HCT116 (cell line): ENCODE results near the gene TIE1.

Experiments used
- CTCF ChIP-seq, 3 experiments: fragments of 200-600 bp in 1 of 3; sonication (generic) in 1 of 3; IDR thresholded peaks in 2 of 3; conservative IDR thresholded peaks in 1 of 3; 2 replicates each; pipeline ENCODE4 v1.5.1; 2012 to 2017; ENCODE audit warnings: low read depth in 2 of 3, low read length in 2 of 3, antibody characterized with exemption in 1 of 3, borderline replicate concordance in 1 of 3, control low read depth in 1 of 3, mild to moderate bottlenecking in 1 of 3, mixed read lengths in 1 of 3, mixed run types in 1 of 3, moderate library complexity in 1 of 3; ENCODE audit not compliant: insufficient read depth in 1 of 3
- POLR2A ChIP-seq: IDR thresholded peaks from 2 replicates; pipeline ENCODE4 v1.7.0; 2011; ENCODE audit warnings: borderline replicate concordance; ENCODE audit not compliant: insufficient read depth, insufficient read length; ENCODE audit errors: extremely low read depth
- ZFX ChIP-seq: fragments of 450-650 bp; IDR thresholded peaks from 2 replicates; pipeline ENCODE4 v1.6.1; 2017

- TF ChIP-seq CTCF (IDR thresholded peaks at IDR 0.05 in 2 of 3, conservative IDR thresholded peaks at IDR 0.05 in 1 of 3; ENCODE audit: borderline replicate concordance in 1 of 3, insufficient read depth in 1 of 3, low read depth in 2 of 3, low read length in 2 of 3) (no peak), ZFX (no peak), POLR2A (no peak)
These were observed 65.8 kb downstream of the TIE1 start for GRCh38 chr1:43366601-43367025.
